ENCODE data around the gene TSPAN18.

- TF ChIP-seq CTCF (IDR thresholded peaks at IDR 0.05; ENCODE audit: insufficient read depth, low read depth, low read length) (no peak), EZH2 (IDR thresholded peaks at IDR 0.05; ENCODE audit: insufficient read depth, low read length) (no peak)
These were observed 174.4 kb downstream of the TSPAN18 start for GRCh38 chr11:44901120-44901633.
